ENCODE data around the gene ENC1.

DNA sequence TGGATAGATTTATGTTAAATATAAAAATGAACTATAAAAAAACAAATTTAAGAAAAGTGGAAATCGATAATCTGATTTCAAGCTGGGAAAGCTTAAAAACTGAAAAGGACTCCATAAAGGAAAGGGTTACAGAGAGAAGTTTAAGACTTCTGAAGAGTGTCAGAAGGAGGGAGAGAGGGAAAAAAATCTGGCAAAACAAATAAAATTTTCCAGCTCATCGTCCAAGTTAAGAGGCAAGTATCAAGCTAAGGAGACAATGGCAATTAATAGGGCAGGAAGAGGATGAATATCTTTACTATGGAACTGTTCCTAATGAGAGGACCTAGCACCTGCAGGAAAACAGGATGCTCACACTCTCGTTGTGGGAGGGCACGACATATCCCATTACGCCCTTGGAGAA, 24.0 kb upstream of the ENC1 start:
- TF ChIP-seq, protein P1, sequence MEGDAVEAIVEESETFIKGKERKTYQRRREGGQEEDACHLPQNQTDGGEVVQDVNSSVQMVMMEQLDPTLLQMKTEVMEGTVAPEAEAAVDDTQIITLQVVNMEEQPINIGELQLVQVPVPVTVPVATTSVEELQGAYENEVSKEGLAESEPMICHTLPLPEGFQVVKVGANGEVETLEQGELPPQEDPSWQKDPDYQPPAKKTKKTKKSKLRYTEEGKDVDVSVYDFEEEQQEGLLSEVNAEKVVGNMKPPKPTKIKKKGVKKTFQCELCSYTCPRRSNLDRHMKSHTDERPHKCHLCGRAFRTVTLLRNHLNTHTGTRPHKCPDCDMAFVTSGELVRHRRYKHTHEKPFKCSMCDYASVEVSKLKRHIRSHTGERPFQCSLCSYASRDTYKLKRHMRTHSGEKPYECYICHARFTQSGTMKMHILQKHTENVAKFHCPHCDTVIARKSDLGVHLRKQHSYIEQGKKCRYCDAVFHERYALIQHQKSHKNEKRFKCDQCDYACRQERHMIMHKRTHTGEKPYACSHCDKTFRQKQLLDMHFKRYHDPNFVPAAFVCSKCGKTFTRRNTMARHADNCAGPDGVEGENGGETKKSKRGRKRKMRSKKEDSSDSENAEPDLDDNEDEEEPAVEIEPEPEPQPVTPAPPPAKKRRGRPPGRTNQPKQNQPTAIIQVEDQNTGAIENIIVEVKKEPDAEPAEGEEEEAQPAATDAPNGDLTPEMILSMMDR (IDR thresholded peaks at IDR 0.05; ENCODE audit: insufficient read depth, low read length, poor library complexity, severe bottlenecking): no peak
- TF ChIP-seq EZH2phosphoT487 (conservative IDR thresholded peaks at IDR 0.05; ENCODE audit: low read length): no peak
